AG10803 (cell line): ENCODE results near the gene ARRDC2.

Source experiments
- DNase-seq: peaks from one replicate; pipeline ENCODE4 v3.0.0; 2010; ENCODE audit warnings: low read depth
- H3K4me3 ChIP-seq: 2 replicates; pipeline ENCODE4 v1.5.1; 2011; ENCODE audit warnings: mild to moderate bottlenecking, low read length, control low read depth
- CTCF ChIP-seq: conservative IDR thresholded peaks from 2 replicates; pipeline ENCODE4 v1.5.1; 2011; ENCODE audit warnings: mild to moderate bottlenecking, low read length, control low read depth, inconsistent platforms

Gene ARRDC2

GRCh38 chr19:18009412-18010066 lies 1.6 kb downstream of the ARRDC2 start:
- H3K4me3 ChIP-seq = no peak overlapping the region
- DNase-seq = no peak
- no peak for TF ChIP-seq CTCF

DNA sequence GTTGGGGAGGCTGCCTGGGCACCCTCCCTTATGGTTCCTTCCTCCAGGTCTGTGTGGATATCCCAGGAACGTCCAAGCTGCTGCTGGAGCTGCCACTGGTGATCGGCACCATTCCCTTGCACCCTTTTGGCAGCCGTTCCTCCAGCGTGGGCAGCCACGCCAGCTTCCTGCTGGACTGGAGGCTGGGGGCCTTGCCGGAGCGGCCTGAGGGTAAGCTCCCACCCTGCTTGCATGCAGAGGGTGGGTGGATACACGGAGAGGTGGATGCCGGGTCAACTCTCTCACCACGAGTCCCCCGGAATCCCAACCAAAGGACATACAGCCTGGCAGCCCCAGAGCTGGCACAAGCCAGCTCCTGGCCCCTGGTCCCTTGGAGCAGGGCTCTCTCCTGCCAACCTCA lies 2.2 kb downstream of the ARRDC2 start:
- no peak for DNase-seq
- no peak overlapping the region for H3K4me3 ChIP-seq
- no peak for TF ChIP-seq CTCF

- no peak for TF ChIP-seq CTCF
- DNase-seq = no peak
These were observed 5.5 kb downstream of the ARRDC2 start for GRCh38 chr19:18013210-18014111.

GRCh38 chr19:18014197-18014596 lies 6.2 kb downstream of the ARRDC2 start:
- no peak overlapping the region for H3K4me3 ChIP-seq
- no peak for DNase-seq
- no peak for TF ChIP-seq CTCF

More at GRCh38 chr19:18013210-18014111, 5.5 kb downstream of the ARRDC2 start:
- no peak overlapping the region for H3K4me3 ChIP-seq

- DNase-seq = no peak
- H3K4me3 ChIP-seq = no peak overlapping the region
- TF ChIP-seq CTCF = no peak
These were observed 8.4 kb downstream of the ARRDC2 start for GRCh38 chr19:18016209-18016910.

GRCh38 chr19:18017275-18018083 lies 9.5 kb downstream of the ARRDC2 start:
- DNase-seq = no peak
- TF ChIP-seq CTCF = no peak

More at GRCh38 chr19:18017275-18018083, 9.5 kb downstream of the ARRDC2 start:
- no peak overlapping the region for H3K4me3 ChIP-seq
